HG02943 (cell line): ENCODE data around the gene LEKR1.
A peak's percentile ranks its signal among the peaks of the same experiment; 100 is the strongest.
"Not testable (repeated sequence)": the region's sequence is repeated elsewhere in the genome, so short reads cannot be mapped to it uniquely, and the experiment has no call there.

Experiments used
- ATAC-seq: cut with Tn5 transposase; IDR thresholded peaks from one replicate; pipeline ENCODE4 v1.9.1; 2021; ENCODE audit warnings: mild to moderate bottlenecking, low read depth, moderate library complexity; ENCODE audit not compliant: unreplicated experiment

LEKR1 gene

GRCh38 chr3:156966349-156966748, 140.2 kb downstream of the LEKR1 start:
- not testable (repeated sequence) for ATAC-seq

GRCh38 chr3:156973954-156974353, 147.8 kb downstream of the LEKR1 start:
- ATAC-seq: no peak

- no peak for ATAC-seq
These were observed 148.8 kb downstream of the LEKR1 start for GRCh38 chr3:156974931-156975330.

- no peak for ATAC-seq
These were observed 149.6 kb downstream of the LEKR1 start for GRCh38 chr3:156975721-156976120.

- no peak for ATAC-seq
These were observed 150.8 kb downstream of the LEKR1 start for GRCh38 chr3:156976933-156977332.

GRCh38 chr3:156978481-156978961, 152.4 kb downstream of the LEKR1 start:
- ATAC-seq: peak; percentile 87

- no peak for ATAC-seq
These were observed 154.9 kb downstream of the LEKR1 start for GRCh38 chr3:156981005-156981404.

GRCh38 chr3:156983559-156983958, 157.4 kb downstream of the LEKR1 start:
- no peak for ATAC-seq

- no peak for ATAC-seq
These were observed 159.6 kb downstream of the LEKR1 start for GRCh38 chr3:156985711-156986110.

- ATAC-seq: no peak
These were observed 161.8 kb downstream of the LEKR1 start for GRCh38 chr3:156987946-156988345.

- no peak for ATAC-seq
These were observed 171.2 kb downstream of the LEKR1 start for GRCh38 chr3:156997351-156997750.

GRCh38 chr3:157001221-157001957, 175.2 kb downstream of the LEKR1 start:
- no peak for ATAC-seq

- ATAC-seq: no peak
These were observed 195.5 kb downstream of the LEKR1 start for GRCh38 chr3:157021679-157022078.

- ATAC-seq: no peak
These were observed 197.1 kb downstream of the LEKR1 start for GRCh38 chr3:157023226-157023625.

GRCh38 chr3:157026091-157026490, 199.9 kb downstream of the LEKR1 start:
- ATAC-seq: no peak

- no peak for ATAC-seq
These were observed 201.9 kb downstream of the LEKR1 start for GRCh38 chr3:157027861-157028745.

GRCh38 chr3:157029365-157029790, 203.2 kb downstream of the LEKR1 start:
- ATAC-seq: no peak

GRCh38 chr3:157030712-157031111, 204.6 kb downstream of the LEKR1 start:
- no peak for ATAC-seq

GRCh38 chr3:157033001-157033400, 206.8 kb downstream of the LEKR1 start:
- no peak for ATAC-seq

GRCh38 chr3:157040456-157040855, 214.3 kb downstream of the LEKR1 start:
- ATAC-seq: no peak

GRCh38 chr3:157042226-157042625, 216.1 kb downstream of the LEKR1 start:
- ATAC-seq: no peak
